Duodenal mucosa (tissue), 2 donors: ENCODE measurements around the gene TFEB.

ENCODE experiments used
- H3K27ac ChIP-seq: one replicate; pipeline ENCODE4 v1.7.0; 2013; ENCODE audit warnings: low read depth, low read length
- H3K27me3 ChIP-seq, 2 donors: one replicate each; pipeline ENCODE4 v1.7.0; 2013; ENCODE audit warnings: low read length in 2 of 2, control low read depth in 1 of 2; ENCODE audit not compliant: insufficient read depth in 2 of 2, control insufficient read depth in 1 of 2
- H3K36me3 ChIP-seq, 2 donors: one replicate each; pipeline ENCODE4 v1.7.0; 2013; ENCODE audit warnings: low read length in 2 of 2, control low read depth in 1 of 2; ENCODE audit not compliant: insufficient read depth in 2 of 2, control insufficient read depth in 1 of 2
- H3K4me1 ChIP-seq, 2 donors: one replicate each; pipeline ENCODE4 v1.7.0; 2013; ENCODE audit warnings: low read length in 2 of 2, control low read depth in 1 of 2; ENCODE audit not compliant: insufficient read depth in 2 of 2, control insufficient read depth in 1 of 2
- H3K4me3 ChIP-seq, 2 donors: one replicate each; pipeline ENCODE4 v1.7.0; 2013; ENCODE audit warnings: low read length in 2 of 2, low read depth in 1 of 2
- H3K9ac ChIP-seq, 2 donors: one replicate each; pipeline ENCODE4 v1.7.0; 2013; ENCODE audit warnings: low read length in 2 of 2, low read depth in 1 of 2
- H3K9me3 ChIP-seq, 2 donors: one replicate each; pipeline ENCODE4 v1.7.0; 2013; ENCODE audit warnings: low read length in 2 of 2, control low read depth in 1 of 2; ENCODE audit not compliant: control insufficient read depth in 1 of 2

Gene TFEB

GRCh38 chr6:41737591-41738130 lies 2.3 kb upstream of the TFEB start:
- Histone ChIP-seq H3K27me3 (no peaks in the 10 kb centered on the region), H3K9me3 (no peaks in the 10 kb centered on the region), H3K36me3 (no peaks in the 10 kb centered on the region), H3K4me1 (peaks cover 34 to 38% of the 10 kb centered on the region in 2 donors), H3K9ac (no peak overlapping the region), H3K4me3 (no peak overlapping the region), H3K27ac (no peak overlapping the region)

- no peak overlapping the region for H3K4me3 ChIP-seq
- no peak overlapping the region for H3K27ac ChIP-seq
- no peak overlapping the region for H3K9ac ChIP-seq
- no peaks in the 10 kb centered on the region for H3K9me3 ChIP-seq
- no peaks in the 10 kb centered on the region for H3K36me3 ChIP-seq
- peaks cover 33 to 39% of the 10 kb centered on the region in 2 donors for H3K4me1 ChIP-seq
- no peaks in the 10 kb centered on the region for H3K27me3 ChIP-seq
Measured at GRCh38 chr6:41736800-41737555, 1.6 kb upstream of the TFEB start.

GRCh38 chr6:41736186-41736733 lies 852 bp upstream of the TFEB start:
- Histone ChIP-seq H3K9ac (no peak overlapping the region), H3K4me3 (no peak overlapping the region)

GRCh38 chr6:41734666-41735426 lies 562 bp downstream of the TFEB start:
- Histone ChIP-seq H3K4me3 (peak overlapping the region; percentile 74 to 79), H3K4me1 (peaks cover 35 to 40% of the 10 kb centered on the region in 2 donors), H3K27ac (peak overlapping the region; percentile 90)

More at GRCh38 chr6:41736186-41736733, 852 bp upstream of the TFEB start:
- peaks cover 29 to 37% of the 10 kb centered on the region in 2 donors for H3K4me1 ChIP-seq
- H3K36me3 ChIP-seq, result no peaks in the 10 kb centered on the region
- H3K27me3 ChIP-seq, result no peaks in the 10 kb centered on the region
- H3K27ac ChIP-seq, result no peak overlapping the region
- no peaks in the 10 kb centered on the region for H3K9me3 ChIP-seq

GRCh38 chr6:41733707-41734665 lies 1.4 kb downstream of the TFEB start:
- Histone ChIP-seq H3K4me1 (peaks cover 43 to 45% of the 10 kb centered on the region in 2 donors), H3K9me3 (no peaks in the 10 kb centered on the region), H3K27me3 (no peaks in the 10 kb centered on the region), H3K27ac (peak overlapping the region; percentile 90), H3K9ac (peak overlapping the region; percentile 55 to 63), H3K36me3 (no peaks in the 10 kb centered on the region), H3K4me3 (peak overlapping the region; percentile 74 to 79)

More at GRCh38 chr6:41734666-41735426, 562 bp downstream of the TFEB start:
- Histone ChIP-seq H3K9ac (peak overlapping the region; percentile 33 to 63), H3K36me3 (no peaks in the 10 kb centered on the region), H3K27me3 (no peaks in the 10 kb centered on the region), H3K9me3 (no peaks in the 10 kb centered on the region)

- Histone ChIP-seq H3K27ac (peak overlapping the region; percentile 90), H3K4me1 (peaks cover 48 to 50% of the 10 kb centered on the region in 2 donors)
Measured at GRCh38 chr6:41733360-41733706, 2.1 kb downstream of the TFEB start.

GRCh38 chr6:41732591-41733359 lies 2.6 kb downstream of the TFEB start:
- no peaks in the 10 kb centered on the region for H3K9me3 ChIP-seq
- H3K36me3 ChIP-seq, result no peaks in the 10 kb centered on the region
- H3K9ac ChIP-seq, result peak overlapping the region; percentile 44 to 55
- peak overlapping the region; percentile 90 for H3K27ac ChIP-seq
- H3K4me3 ChIP-seq, result peak overlapping the region; percentile 74 to 79
- no peaks in the 10 kb centered on the region for H3K27me3 ChIP-seq
- H3K4me1 ChIP-seq, result peaks cover 54 to 56% of the 10 kb centered on the region in 2 donors

More at GRCh38 chr6:41733360-41733706, 2.1 kb downstream of the TFEB start:
- Histone ChIP-seq H3K36me3 (no peaks in the 10 kb centered on the region), H3K4me3 (peak overlapping the region; percentile 74 to 79), H3K27me3 (no peaks in the 10 kb centered on the region), H3K9ac (peak overlapping the region; percentile 44 to 55), H3K9me3 (no peaks in the 10 kb centered on the region)

- Histone ChIP-seq H3K27ac (no peak overlapping the region), H3K9ac (no peak overlapping the region), H3K36me3 (no peaks in the 10 kb centered on the region), H3K4me3 (peak overlapping the region in 1 of 2 donors; percentile 18), H3K27me3 (no peaks in the 10 kb centered on the region), H3K9me3 (no peaks in the 10 kb centered on the region), H3K4me1 (peaks cover 54 to 58% of the 10 kb centered on the region in 2 donors)
Measured at GRCh38 chr6:41732149-41732548, 3.3 kb downstream of the TFEB start.
